Fibroblast of skin of abdomen (primary cell): ENCODE data around the gene MUC6.
A peak's percentile ranks its signal among the peaks of the same experiment; 100 is the strongest.

ENCODE experiments used
- DNase-seq: peaks from one replicate; pipeline ENCODE4 v3.0.0-alpha.2; 2013

MUC6 gene

DNA sequence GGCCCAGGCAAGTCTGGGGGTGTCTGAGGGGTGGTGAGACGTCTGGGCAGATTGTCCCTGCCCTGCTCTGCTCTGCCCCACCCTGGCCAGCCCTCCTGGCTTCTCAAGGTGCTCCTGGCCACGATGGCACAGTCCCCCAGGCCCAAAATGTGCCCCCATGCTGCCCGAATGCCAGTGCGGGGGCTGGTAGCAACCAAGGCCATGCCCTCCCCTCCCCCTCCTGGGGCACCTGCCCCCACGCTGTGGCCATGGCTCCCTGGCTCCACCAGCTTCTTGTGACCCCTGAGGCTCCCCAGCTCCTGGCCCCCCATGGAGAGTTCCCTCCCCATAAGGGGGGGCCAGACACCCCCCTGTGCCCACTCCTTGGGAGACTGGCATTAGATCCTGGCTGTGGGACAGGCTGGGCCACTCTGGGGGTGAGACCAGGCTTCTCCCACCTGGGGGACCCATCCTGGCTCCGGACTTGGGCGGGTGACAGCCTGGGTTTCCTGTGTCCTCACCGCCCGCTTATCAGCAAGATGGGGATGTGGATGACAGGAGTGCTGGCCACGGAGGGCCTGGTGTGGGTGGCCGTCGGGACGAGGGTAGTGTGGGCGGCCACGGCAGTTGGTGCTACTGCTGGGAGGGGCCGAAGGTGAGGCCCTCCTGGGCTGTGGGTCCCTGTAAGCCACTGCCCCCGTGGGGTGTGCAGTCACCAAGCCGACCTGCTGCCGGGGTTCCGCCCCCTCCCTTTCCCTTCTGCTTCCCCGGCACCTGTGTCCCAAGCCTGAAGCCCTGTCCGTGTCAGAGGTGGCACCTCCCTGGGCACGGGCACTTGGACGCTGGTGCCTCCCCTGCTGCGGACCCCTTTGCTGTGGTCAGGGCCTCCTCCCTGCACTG lies 15.9 kb upstream of the MUC6 start:
- no peak for DNase-seq

DNA sequence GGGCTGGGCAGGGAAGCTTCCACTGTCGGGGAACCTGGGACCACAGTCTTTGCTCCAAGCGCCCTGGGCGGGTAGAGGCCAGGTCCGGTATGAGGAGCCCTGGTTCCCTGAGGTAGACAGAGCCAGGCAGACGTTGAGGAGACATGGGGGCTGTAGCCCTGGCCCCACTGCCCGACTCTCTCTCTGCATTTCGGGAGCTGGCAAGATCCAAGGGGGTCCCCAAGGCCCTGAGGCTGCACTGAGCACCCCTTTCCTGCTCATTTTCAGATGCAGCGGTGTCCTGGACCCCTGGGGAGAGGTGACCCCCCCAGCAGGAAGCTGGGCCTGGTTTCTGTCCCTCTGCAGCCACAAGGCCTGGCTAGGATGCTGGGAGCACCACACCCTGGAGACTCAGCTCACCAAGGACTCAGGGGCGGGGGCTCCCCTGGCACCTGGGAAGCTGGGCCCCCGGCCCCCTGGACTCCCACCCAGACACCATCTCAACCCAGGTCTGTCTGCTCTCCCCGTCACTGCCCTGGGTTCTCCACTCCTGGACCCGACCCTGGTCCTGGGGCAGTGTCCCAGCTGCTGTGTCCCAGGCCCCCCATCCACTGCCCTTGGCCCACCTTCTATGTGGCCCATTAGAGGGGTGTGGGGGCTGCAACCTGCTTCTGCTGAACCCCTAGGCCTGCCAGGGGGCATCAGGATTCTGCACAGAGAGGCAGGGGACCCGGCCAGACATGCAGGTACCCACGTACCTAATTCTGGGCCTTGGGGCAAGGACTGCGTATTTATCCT lies 15.0 kb upstream of the MUC6 start:
- no peak for DNase-seq

DNA sequence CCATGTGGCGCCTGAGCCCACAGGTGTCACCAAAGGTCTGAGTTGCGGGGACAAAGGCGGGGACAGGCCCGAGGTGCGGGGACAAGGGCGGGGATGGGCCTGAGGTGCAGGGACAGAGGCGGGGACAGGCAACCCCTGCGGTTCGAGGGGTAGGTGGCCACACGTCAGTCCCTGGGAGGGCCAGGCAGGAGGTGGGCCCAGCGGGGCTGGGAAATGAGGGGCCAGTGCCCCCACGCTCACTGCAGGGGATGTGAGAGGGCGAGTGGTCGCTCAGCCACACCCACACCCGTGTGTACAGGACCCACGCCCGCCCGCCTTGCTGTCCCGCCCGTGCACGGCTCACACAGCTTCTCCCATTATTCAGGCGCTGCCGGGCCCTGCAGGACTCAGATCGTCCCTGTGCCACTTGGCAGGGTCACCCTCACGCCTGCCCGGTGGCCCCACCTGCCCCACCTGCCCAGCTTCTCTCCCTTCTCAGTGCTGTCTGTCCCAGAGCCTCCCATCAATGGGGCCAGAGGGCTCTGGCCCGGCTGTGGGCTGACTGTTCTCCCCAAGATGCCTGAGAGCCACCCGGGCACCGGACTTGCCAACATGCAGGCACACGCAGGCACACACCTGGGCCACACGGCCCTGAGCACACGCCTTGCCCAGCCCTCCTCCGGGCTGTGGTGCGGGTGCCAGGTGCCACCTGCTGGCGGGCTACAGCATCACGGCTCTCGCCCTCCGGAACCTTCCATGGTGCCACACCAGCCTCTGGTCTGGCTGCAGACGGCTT lies 14.2 kb upstream of the MUC6 start:
- peak; percentile 40 for DNase-seq

DNA sequence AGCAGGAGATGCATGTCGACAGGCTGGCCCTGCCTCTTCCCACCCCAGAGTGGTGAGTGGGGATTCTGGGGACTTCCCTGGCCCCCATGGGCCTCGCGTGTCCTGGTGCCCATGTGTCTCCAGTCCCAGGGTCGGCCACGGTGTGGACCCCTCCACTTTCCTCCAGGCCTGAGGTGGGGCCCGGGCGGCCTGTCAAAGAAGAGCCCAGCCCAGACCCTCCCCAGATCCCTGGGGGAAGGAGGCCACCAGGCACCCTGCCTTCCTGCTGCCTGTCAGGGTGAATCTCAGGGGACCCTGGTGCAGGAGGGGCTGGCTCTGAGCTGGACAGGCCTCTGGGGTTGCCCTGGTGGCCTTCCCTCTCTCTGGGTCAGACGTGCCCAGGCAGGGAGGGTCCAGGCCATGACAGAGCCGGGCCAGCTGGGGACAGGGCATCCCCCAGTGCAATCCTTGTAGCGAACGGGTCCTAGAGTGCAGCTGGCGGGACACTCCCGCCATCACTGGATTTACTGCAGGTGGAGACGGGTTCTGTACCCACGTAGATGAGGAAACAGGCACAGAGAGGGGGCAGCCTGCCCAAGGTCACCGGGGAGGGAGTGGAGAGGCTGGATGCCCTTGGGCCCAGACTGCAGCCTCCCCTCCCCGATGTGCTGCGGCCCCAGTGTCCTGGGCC lies 13.5 kb upstream of the MUC6 start:
- no peak for DNase-seq

DNA sequence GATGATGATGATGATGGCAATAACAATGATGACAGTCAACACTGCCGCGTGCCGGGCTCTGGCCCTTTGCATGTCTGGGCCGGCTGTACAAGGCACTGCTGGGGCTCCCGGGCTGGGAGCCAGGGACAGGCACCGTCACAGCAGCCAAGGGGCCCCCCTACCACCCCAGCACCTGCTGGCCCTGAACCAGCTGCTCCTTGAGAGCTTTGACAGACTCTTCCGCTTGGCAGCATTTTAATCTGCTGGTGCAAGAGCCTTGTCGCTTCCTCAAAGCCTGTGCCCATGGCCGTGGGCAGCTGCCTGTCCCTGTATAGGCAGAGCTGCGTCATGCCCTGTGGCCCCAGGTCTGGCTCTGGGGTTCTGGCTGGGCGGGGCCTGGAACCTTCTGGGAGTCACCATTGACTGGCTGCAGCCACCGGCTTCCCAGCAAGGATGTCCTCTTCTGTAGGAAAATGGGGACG lies 12.9 kb upstream of the MUC6 start:
- DNase-seq = no peak

DNA sequence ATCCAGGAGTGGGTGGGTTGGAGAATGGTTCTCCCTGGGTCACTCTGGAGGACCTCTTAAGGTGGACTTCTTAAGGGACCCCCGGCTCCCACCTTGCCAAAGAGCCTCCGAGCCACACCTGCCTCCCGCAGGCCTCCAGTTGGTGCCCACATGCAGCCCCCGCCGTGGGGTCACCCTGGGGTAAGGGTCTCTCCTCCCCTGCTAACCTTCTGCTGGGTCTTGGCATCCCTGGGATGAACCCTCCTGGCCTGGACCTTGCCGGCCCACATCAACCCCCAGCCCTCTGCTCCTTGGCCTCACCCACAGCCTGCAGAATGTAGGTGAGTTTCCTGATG lies 12.5 kb upstream of the MUC6 start:
- no peak for DNase-seq

DNA sequence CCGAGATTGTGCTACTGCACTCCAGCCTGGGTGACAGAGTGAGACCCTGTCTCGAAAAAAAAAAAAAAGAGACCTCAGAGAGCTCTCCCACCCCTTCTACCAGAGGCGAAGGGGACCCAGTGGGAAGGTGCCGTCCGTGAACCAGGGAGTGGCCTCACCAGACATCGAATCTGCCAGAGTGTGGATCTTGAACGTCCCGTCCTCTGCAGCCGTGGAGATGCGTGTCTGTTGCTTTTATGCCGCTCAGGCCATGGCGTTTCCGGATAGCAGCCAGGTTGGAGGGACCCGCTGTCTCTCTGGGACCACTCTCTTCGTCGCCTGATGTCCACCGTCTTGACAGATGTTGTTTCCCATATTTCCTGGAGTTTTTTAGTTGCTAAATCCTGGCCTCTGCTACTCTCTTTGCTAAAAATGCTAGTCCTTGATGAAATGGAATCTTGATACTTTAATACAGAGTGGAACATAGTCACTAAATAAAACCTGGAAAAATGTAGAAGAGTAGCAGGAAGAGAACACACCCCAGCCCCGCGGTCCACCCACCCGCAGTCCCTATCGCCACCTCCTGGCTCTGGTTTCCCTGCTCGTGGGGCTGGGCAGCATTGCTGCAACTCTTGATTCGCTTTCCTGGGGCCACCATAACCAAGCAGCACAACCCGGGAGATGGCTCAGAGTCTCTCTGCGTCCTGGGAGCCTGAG lies 12.0 kb upstream of the MUC6 start:
- DNase-seq = no peak

DNA sequence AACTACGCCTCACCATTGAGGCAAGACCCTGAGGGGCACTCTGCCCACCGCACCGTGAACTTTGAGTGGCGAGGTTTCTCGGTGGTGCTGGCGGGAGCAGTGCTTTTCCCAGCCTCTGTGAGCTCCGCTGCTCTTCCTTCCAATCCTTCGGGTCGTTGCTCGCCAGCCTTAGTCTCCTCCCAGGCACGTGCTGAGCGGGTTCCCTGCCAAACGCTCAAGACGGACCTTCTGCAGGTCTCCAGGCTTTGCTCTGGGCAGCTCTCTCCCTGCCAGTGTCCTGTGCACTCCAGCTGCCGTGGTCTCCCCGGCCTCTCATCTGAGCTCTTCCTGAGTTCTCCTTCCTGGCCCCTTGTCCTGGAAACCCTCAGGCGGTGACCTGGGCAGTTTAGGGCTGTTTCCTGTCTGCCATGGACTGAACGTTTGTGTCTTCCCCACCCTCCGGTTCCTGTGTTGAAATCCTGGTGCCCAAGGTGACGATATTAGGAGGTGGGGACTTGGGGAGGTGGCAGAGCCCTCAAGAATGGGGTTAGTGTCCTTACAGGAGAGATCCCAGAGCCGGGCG lies 11.2 kb upstream of the MUC6 start:
- DNase-seq = no peak

DNA sequence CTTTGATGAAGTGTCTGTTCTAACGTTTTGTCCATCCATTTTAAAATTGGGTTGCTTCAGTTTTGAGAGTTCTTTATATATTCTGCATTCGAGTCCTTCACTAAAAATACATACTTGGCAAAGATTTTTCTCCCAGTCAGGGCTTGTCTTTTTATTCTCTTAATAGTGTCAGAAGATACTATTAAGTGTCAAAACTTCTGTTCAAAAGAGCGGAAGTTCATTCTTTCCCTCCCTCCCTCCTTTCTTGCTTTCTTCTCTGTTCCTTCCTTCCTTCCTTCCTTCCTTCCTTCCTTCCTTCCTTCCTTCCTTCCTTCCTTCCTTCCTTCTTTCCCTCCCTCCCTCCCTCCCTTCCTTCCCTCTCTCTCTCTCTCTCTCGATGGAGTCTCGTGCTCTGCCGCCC lies 7.6 kb upstream of the MUC6 start:
- no peak for DNase-seq

DNA sequence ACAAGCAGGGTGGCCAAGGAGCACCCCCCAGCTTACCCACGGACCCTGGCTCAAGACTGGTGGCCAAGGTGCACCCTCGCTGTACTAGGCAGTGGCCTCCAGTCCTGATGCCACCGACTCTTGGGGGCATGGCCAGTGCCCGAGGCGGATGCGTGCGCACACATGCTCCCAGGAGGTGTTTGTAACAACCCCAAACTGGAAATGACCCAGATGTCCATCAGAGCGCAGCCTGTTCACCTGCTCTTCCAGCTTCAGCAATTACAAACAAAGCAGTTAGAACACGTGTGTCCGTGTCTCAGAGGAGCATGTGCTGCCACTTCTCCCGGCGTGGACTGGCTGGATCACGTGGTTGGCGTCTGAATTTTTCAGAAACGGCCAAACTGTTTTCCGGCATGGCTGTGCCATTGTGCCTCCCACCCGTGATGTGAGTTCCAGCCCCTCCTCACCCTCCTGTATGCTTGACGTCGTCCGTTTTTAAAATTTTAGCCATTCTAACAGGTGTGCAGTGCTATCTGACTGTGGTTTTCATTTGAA lies 7.1 kb upstream of the MUC6 start:
- no peak for DNase-seq

DNA sequence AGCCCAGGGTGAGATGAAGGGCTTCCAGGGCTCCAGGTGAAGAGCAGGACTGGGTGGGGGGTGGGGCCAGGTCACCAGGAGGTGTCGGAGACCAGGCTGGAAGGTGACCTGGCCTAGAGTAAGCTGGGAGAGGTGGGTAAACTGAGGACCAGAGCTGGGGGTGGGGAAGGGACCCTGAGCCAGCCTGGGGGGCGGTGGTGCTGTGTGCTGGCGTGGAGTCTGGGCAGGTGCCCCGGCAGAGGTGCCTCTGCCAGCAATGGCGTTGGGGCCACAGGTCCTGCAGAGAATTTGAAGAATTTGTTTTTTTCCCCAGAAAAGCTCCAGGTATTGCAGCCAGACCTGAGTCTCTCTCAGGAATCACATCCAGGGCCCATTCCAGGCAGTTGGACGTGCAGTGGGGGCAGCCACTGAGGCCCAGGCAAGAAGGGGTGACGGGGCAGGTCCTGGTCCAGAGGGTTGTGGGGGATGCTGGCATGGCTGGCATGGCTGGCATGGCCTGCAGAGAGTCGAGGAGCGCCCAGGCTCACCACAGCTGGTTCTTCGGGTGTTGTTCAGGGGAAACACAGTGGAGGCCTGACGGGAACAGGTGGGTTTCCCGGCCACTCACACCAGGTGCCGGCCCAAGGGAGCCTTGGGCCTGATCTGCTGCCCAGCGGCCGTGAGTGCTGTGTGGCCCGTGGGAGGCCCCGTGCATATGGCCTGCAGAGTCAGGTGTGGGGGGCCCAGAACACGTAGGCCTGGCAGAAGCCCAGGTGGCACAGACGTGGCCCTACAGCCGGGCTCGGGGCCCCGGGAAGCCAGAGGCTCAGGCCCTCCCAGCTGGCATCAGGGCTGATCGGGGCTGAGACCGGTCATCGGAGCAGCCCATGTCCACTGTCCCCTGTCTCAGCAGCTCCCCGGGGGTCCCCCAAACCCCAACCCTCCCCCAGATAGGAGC lies 6.4 kb upstream of the MUC6 start:
- no peak for DNase-seq

DNA sequence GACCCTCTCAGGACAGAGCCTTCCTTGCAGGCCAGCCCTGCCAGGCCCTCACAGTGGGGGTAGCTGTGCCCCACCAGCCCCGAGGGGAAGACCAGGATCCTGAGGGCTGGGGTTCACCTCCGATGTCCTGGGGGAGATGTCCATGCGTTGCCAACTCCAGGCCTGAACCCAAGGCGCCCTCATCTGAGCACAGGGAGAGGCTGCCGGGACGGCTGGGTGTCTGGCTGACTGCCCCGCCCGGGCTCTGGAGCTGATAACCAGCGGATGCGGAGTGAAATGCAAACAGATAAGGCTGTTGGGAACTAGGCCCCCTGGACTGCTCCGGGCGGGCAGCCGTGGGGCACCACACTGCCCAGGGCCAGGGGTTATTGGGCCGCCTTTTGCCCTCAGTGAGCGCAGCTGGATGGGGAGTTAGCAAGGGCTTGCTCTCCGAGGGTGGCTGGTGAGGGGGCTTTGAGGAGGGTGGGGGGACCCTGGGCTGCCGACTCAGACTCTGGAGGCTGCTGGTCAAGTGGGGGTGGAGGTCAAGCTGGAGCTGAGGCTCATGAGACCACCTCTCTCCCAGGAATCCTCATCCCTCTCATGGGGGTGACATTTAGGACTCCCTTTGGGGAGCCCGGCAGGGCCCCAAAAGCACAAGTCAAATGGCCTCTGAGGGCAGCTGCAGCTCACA lies 5.6 kb upstream of the MUC6 start:
- no peak for DNase-seq

DNA sequence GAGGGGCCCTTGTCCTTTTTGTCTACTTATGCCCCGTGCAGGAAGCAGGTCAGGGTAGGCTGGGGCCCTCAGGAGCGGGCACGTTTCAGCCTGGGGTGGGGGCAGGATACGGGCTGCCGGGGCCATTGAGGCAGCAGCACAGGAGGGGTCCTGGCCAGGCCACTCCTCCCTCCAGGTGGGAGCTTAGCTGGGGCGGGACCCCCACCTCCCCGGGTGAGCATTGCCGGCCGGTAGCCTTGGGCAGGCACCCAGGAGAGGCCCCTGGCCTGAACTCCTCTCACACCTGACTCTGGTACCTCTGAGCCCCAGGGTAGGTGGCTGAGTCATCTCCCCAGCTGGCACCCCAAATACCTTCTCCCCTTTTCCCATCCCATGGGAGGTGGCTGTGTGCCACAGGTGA lies 5.0 kb upstream of the MUC6 start:
- DNase-seq = no peak

DNA sequence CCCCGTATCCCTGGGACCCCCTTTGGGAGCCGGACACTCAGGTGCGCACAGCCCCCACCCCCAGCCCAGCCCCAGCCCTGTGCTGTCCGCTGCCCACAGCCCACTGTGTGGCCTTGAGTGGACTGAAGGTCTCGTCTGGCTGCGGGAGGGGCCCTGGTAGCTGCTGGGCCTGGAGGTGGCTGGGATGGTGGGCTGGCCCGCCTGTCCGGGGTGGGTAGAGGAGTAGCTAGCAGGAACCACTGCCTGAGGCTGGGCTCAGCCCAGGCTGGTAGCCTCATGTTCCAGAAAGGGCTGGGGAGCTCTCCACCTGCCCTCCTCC lies 4.6 kb upstream of the MUC6 start:
- no peak for DNase-seq

DNA sequence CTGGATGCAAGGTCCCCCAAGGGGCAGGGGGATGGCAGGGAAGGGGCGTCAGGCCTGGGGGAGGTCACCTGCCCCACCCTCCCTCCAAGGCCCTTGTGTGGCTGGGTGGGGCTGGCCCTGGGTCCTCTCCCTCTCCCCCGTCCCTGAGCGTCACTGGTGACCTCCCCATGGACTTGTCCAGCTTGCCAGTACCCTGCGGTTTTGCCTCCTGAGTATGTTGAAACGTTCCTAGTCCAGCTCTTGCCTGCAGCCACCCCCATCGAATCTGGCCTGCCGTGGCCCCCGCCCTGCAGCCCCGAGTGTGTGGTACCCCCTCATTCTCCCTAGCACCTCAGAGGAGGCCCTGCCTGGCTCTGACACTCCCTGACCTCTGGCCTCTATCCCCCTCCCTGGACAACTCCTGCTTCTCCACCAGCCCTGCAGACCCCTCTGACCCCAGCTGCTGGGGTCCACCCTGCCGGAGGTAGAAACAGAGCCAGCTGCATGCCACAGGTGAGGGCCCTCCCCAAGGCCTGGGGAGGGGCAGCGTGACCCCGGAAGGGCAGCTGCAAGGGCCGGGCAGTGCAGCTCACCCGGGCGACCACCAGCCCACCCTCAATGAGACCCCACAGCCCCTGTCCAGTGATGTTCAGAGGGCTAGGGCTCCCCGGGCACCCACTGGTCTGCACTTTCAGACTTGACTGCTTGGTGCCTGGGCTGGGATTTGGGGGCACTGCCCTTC lies 4.1 kb upstream of the MUC6 start:
- DNase-seq = no peak

DNA sequence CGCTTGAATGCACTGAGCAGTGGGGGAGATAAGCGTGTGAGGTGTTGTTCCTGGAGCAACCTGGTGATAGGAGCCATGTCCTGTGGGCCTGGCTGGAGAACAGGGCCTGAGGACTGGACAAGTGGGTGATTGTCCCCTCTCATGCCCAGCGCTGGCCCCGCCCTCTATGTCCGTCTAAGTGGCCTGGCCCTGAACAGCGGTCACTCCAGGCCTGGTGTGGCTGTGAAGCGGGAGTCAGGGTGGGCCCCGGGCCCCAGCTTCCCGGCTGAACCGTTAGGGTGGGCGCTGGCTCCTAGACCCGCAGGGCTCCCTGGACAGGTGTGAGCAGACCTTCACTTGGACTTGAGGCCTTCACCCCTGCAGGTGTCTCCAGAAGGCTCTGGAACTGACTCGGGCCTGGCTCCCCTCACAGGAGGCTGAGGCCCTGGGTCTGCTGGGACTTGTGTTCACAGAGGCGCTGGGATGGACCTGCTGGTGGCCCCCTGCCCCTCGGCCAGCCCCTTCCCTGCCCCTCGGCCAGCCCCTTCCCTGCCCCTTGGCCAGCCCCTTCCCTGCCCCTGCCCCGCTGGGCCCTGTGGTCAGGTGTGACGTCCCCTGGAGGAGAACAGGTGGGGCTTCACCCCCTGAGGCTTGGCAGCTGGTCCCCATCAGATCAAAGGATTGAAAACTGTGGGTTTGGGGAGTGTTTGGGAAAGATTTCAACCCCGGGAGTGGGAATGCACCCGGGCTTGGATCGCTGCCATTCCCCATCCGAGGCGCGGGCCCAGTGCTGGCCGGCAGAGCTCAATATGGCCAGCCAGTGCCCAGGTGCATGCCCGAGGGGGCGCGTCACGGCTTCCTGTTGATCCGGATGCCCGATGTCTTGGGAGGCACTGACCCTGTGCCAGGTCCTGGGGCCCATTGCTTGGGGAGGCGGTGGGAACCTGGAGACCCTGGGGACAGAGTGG lies 3.2 kb upstream of the MUC6 start:
- no peak for DNase-seq

DNA sequence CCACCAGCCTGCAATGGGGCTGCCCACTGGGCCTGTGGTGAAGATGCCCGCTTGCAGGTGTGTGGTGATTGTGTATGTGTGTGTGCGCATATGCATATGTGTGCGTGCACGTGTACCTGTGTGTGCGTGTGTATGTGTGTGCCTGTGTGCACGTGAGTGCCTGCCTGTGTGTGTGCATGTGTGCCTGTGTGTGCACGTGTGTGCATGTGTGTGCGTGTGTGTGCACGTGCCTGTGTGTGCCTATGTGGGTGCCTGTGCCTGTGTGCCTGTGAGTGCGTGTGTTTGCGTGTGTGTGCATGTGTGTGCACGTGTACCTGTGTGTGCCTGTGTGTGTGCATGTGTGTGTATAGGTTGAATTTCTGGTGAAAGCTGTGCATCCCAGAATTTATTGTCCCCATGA lies 2.4 kb upstream of the MUC6 start:
- no peak for DNase-seq

DNA sequence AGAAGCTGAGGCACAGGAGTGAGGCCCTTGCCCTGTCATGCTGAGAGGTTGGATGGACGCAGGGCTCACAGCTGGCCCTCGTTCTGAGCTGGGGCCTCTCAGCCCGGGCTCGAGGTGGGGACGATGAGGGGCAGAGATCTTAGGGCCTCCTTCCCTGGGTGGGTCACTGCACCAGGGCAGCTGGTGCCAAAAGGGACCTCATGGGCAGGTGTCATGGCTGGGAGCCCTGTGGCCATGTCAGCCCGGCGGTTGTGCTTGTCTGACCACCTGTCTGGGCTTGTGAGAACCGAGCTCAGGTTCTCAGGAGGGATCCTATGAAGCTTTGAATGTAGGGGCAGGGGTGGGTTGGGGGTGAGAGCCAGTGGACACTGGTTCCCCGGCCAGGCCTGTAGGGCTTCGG lies 1.8 kb upstream of the MUC6 start:
- no peak for DNase-seq
